Heart right ventricle (tissue), 16 donors: ENCODE data around the gene RPEL1. TPM values are rescaled to one million over a fixed set of nuclear protein-coding genes. Genes with fewer than 3 reads are reported as not detected.
A peak's percentile ranks its signal among the peaks of the same experiment; 100 is the strongest.

Experiments used
- ATAC-seq, 8 donors: fragments of 200-7000 bp; cut with Tn5 transposase; one replicate each; pipeline ENCODE4 v1.9.1; 2020; ENCODE audit warnings: mild to moderate bottlenecking in 8 of 8, moderate library complexity in 8 of 8, moderate number of reproducible peaks in 1 of 8
- DNase-seq, 2 donors: peaks; one replicate each; pipeline ENCODE4 v3.0.0-alpha.2; 2020
- H3K27ac ChIP-seq, 10 donors: fragments of 200-600 bp; sonication (generic) in 2 of 10; one replicate each; pipeline versions ENCODE4 v1.5.0 to v1.8.0; 2020 to 2022; ENCODE audit warnings: mild to moderate bottlenecking in 3 of 10
- H3K27me3 ChIP-seq, 7 donors: fragments of 200-600 bp; one replicate each; pipeline ENCODE4 v1.8.0; 2021 to 2022; ENCODE audit warnings: mild to moderate bottlenecking in 2 of 7
- H3K36me3 ChIP-seq, 9 donors: fragments of 200-600 bp; sonication (generic) in 1 of 9; one replicate each; pipeline versions ENCODE4 v1.5.0 to v1.8.0; 2020 to 2022; ENCODE audit warnings: mild to moderate bottlenecking in 2 of 9
- H3K4me1 ChIP-seq, 9 donors: fragments of 200-600 bp; sonication (generic) in 1 of 9; one replicate each; pipeline versions ENCODE4 v1.5.0 to v1.8.0; 2020 to 2022; ENCODE audit warnings: mild to moderate bottlenecking in 4 of 9
- H3K4me3 ChIP-seq, 10 donors: fragments of 200-600 bp; sonication (generic) in 2 of 10; one replicate each; pipeline versions ENCODE4 v1.5.0 to v1.8.0; 2020 to 2022; ENCODE audit warnings: mild to moderate bottlenecking in 7 of 10, moderate library complexity in 2 of 10
- H3K9me3 ChIP-seq, 11 donors: fragments of 200-600 bp in 10 of 11; sonication (generic) in 2 of 11; one replicate each; pipeline versions ENCODE4 v1.5.0 to v1.8.0; 2013 to 2022; ENCODE audit warnings: mild to moderate bottlenecking in 2 of 11, control low read depth in 1 of 11, moderate library complexity in 1 of 11
- CTCF ChIP-seq, 9 donors: fragments of 200-600 bp; sonication (generic) in 2 of 9; IDR thresholded peaks; one replicate each; pipeline versions ENCODE4 v1.5.0 to v1.8.0; 2021 to 2022; ENCODE audit warnings: antibody characterized with exemption in 9 of 9, mild to moderate bottlenecking in 5 of 9, moderate library complexity in 1 of 9
- WGBS, 2 donors: extraction: QIAGEN DNeasy Blood & Tissue Kit; methylation state at CpG; one replicate each; pipeline ENCODE4 v1.1.7; 2013; ENCODE audit warnings: inconsistent platforms in 1 of 2; 5-methylcytosine and 5-hydroxymethylcytosine counted together
- intact Hi-C, 10 donors: fragments of 100-400 bp; cut with DNase I; formaldehyde crosslinking; loops; one replicate each; pipeline versions ENCODE4 v1.11.1 to v1.14.2; 2022
- polyA plus RNA-seq, 2 donors: library from polyadenylated mRNA; stranded (reverse); fragments of 200-250 nt; gene quantifications; one replicate each; pipeline ENCODE4 v1.2.3, GENCODE V29; 2013
- total RNA-seq, 10 donors: library from RNA; stranded (reverse); fragmentation: NEBNext Ultra II Directional in 3 of 10; extraction: Animal tissue kit (Norgen Biotek cat#: 25700) in 3 of 10; gene quantifications; one replicate each; pipeline versions ENCODE4 v1.2.1 to v1.2.4, GENCODE V29; 2021 to 2023
- donor health status: Arrhythmogenic right ventricular cardiomyopathy.
- donor health status: ischemic (EF 13 %, LVEDD 7.1; RV severe dilation, severe dysfunction).
- donor health status: healthy with polysubstance abuse.
- donor health status: DM: no; HTN: yes; CAD: no.
- donor health status: DM: no; HTN: no; CAD: no.
- donor health status: ischemic (EF 25% LVEDD 6.9; RV normal size, moderate dysfunction).
- donor health status: ischemic (EF 25% LVEDD 5.7; RV mildly dilated, moderate dysfunction).
- donor health status: healthy.
- donor health status: DM: yes; HTN: yes; CAD: no.
- donor health status: Ischemic cardiomyopathy.
- donor health status: ischemic (EF 35%, LVEDD 5.7; RV mildly dilated, moderate dysfunction).
- donor health status: nonischemic (EF 11% LVEDD 7.7; RV severe dilation, severe dysfunction).
- donor health status: DM: yes; HTN: yes; CAD: no.
- donor health status: PGD.
- donor health status: ischemic (EF 29% LVEDD 5.4; RV normal size, mild dysfunction).
- donor health status: nonischemic (EF 23%, LVEDD 6.1; RV moderate dilation, normal function).

RPEL1 gene
- total and polyA plus RNA-seq, 12 donors, result 0.01 TPM; not detected in 11

- Histone ChIP-seq H3K27me3 (peaks cover 19 to 79% (median 74%) of the 10 kb centered on the region in 7 donors), H3K27ac (no peak within 1 kb of the TSS), H3K9me3 (no peaks in the 10 kb centered on the region), H3K4me1 (peaks cover 0 to 27% (median 6%) of the 10 kb centered on the region in 9 donors), H3K36me3 (no peaks in the 10 kb centered on the region), H3K4me3 (peak within 1 kb of the TSS in 9 of 10 donors; percentile 1 to 39 (median 21))
- WGBS, 2 donors, result 1% methylated on average over 82 to 105 of the region's 105 CpGs
- TF ChIP-seq CTCF (IDR thresholded peaks at IDR 0.05), result no peak
- intact Hi-C loops, result no loop called here
- ATAC-seq (no peak), DNase-seq (no peak)
These were observed 31.4 kb downstream of the RPEL1 start, which contains the start of gene INA for GRCh38 chr10:103276896-103277712. Gene INA (plus strand): TSS chr10:103277138. CDS start chr10:103277212, 74 bp downstream.

GRCh38 chr10:103277713-103278536, 32.2 kb downstream of the RPEL1 start:
- WGBS, 2 donors, result 5 to 7% methylated on average over 70 to 76 of the region's 76 CpGs
- H3K36me3 ChIP-seq, result no peaks in the 10 kb centered on the region
- no peak for TF ChIP-seq CTCF (IDR thresholded peaks at IDR 0.05)

GRCh38 chr10:103278537-103278823, 32.8 kb downstream of the RPEL1 start:
- Histone ChIP-seq H3K27ac (no peak overlapping the region), H3K9me3 (no peaks in the 10 kb centered on the region), H3K4me3 (no peak overlapping the region), H3K4me1 (peaks cover 0 to 20% (median 6%) of the 10 kb centered on the region in 9 donors), H3K27me3 (peaks cover 19 to 86% (median 78%) of the 10 kb centered on the region in 7 donors), H3K36me3 (no peaks in the 10 kb centered on the region)
- TF ChIP-seq CTCF (IDR thresholded peaks at IDR 0.05), result no peak
- intact Hi-C loops, result no loop called here
- DNase-seq, result no peak
- 21 to 29% methylated on average over 12 of the region's 12 CpGs for WGBS, 2 donors
- ATAC-seq, result no peak

More at GRCh38 chr10:103277713-103278536, 32.2 kb downstream of the RPEL1 start:
- Histone ChIP-seq H3K9me3 (no peaks in the 10 kb centered on the region), H3K27ac (no peak overlapping the region), H3K4me3 (peak overlapping the region in 2 of 10 donors; percentile 1 to 7), H3K4me1 (peaks cover 0 to 25% (median 6%) of the 10 kb centered on the region in 9 donors), H3K27me3 (peaks cover 19 to 81% (median 75%) of the 10 kb centered on the region in 7 donors)
- ATAC-seq (no peak), DNase-seq (no peak)
- intact Hi-C loops, result no loop called here

- H3K36me3 ChIP-seq, result no peaks in the 10 kb centered on the region
- peaks cover 19 to 90% (median 78%) of the 10 kb centered on the region in 7 donors for H3K27me3 ChIP-seq
- H3K27ac ChIP-seq, result no peak overlapping the region
- no peak for TF ChIP-seq CTCF (IDR thresholded peaks at IDR 0.05)
- no peaks in the 10 kb centered on the region for H3K9me3 ChIP-seq
- 2 to 3% methylated on average over 11 of the region's 11 CpGs for WGBS, 2 donors
- intact Hi-C loops, result no loop called here
- DNase-seq, result peak; percentile 54 to 57
- H3K4me3 ChIP-seq, result no peak overlapping the region
- peaks cover 0 to 17% (median 6%) of the 10 kb centered on the region in 9 donors for H3K4me1 ChIP-seq
- peak in 1 of 8 donors; percentile 9 for ATAC-seq
These were observed 33.2 kb downstream of the RPEL1 start for GRCh38 chr10:103278862-103279298.
